Right cardiac atrium (tissue), 5 donors: ENCODE data around the gene ZNF18. TPM values are rescaled to one million over a fixed set of nuclear protein-coding genes. Genes with fewer than 3 reads are reported as not detected.

Source experiments
- ATAC-seq, 2 donors: fragments of 200-7000 bp; cut with Tn5 transposase; one replicate each; pipeline versions ENCODE4 v1.8.0 to v1.9.1; 2020; ENCODE audit warnings: moderate library complexity in 2 of 2, mild to moderate bottlenecking in 1 of 2
- DNase-seq, 3 donors: peaks; one replicate each; pipeline ENCODE4 v3.0.0-alpha.2; 2020
- H3K27ac ChIP-seq: one replicate; pipeline ENCODE4 v1.5.1; 2013; ENCODE audit warnings: mild to moderate bottlenecking, low read length, control low read depth, moderate library complexity
- H3K27me3 ChIP-seq: one replicate; pipeline ENCODE4 v1.6.1; 2013; ENCODE audit not compliant: control insufficient read depth, insufficient read depth
- H3K4me1 ChIP-seq: one replicate; pipeline ENCODE4 v1.6.1; 2013; ENCODE audit warnings: low read length; ENCODE audit not compliant: control insufficient read depth, insufficient read depth
- H3K4me3 ChIP-seq: one replicate; pipeline ENCODE4 v1.5.1; 2013; ENCODE audit warnings: low read length, control low read depth
- H3K9me3 ChIP-seq: one replicate; pipeline ENCODE4 v1.6.1; 2013; ENCODE audit warnings: low read length; ENCODE audit not compliant: control insufficient read depth
- WGBS: extraction: QIAGEN DNeasy Blood & Tissue Kit; methylation state at CpG from one replicate; pipeline ENCODE4 v1.1.7; 2013; 5-methylcytosine and 5-hydroxymethylcytosine counted together
- intact Hi-C, 4 donors: fragments of 100-400 bp; cut with DNase I; formaldehyde crosslinking; loops; one replicate each; pipeline versions ENCODE4 v1.11.0 to v1.14.0; 2022 to 2023
- polyA plus RNA-seq: library from polyadenylated mRNA; stranded (reverse); fragments of 200-250 nt; gene quantifications from one replicate; pipeline ENCODE4 v1.2.3, GENCODE V29; 2013
- total RNA-seq, 4 donors: library from RNA; stranded (reverse); fragmentation: NEBNext Ultra II Directional; extraction: Animal tissue kit (Norgen Biotek cat#: 25700); gene quantifications; one replicate each; pipeline ENCODE4 v1.2.1, GENCODE V29; 2021
- donor health status: healthy with polysubstance abuse.
- donor health status: DM: no; HTN: yes; CAD: no.
- donor health status: DM: no; HTN: no; CAD: no.
- donor health status: DM: no; HTN: yes; CAD: no; lungs with severe emphysema.
- donor health status: DM: yes; HTN: yes; CAD: no.

ZNF18 gene
- total and polyA plus RNA-seq, 5 donors = 3.5 to 5.3 (median 4.0) TPM

- ATAC-seq (no peak), DNase-seq (no peak)
- Histone ChIP-seq H3K4me3 (peak overlapping the region; percentile 99), H3K27me3 (no peaks in the 10 kb centered on the region), H3K4me1 (no peaks in the 10 kb centered on the region), H3K9me3 (no peaks in the 10 kb centered on the region), H3K27ac (no peak overlapping the region)
- intact Hi-C loops = no loop called here
- WGBS = 82% methylated on average over 2 of the region's 2 CpGs
Observed at GRCh38 chr17:12022310-12022709, 25.0 kb upstream of the ZNF18 start.

- no peak overlapping the region for H3K27ac ChIP-seq
- no peaks in the 10 kb centered on the region for H3K27me3 ChIP-seq
- ATAC-seq (no peak), DNase-seq (no peak)
- no peaks in the 10 kb centered on the region for H3K9me3 ChIP-seq
- WGBS = 2% methylated on average over 3 of the region's 3 CpGs
- intact Hi-C loops = no loop called here
- peak overlapping the region; percentile 99 for H3K4me3 ChIP-seq
- H3K4me1 ChIP-seq = no peaks in the 10 kb centered on the region
Observed at GRCh38 chr17:12021623-12022140, 24.4 kb upstream of the ZNF18 start.

GRCh38 chr17:12020642-12021622 is 23.7 kb upstream of the ZNF18 start, which contains the start of gene MAP2K4:
Gene MAP2K4, plus strand, starts transcription at chr17:12020877. Its CDS starts 10 bp downstream, at chr17:12020887.
- Histone ChIP-seq H3K4me1 (no peaks in the 10 kb centered on the region), H3K9me3 (no peaks in the 10 kb centered on the region), H3K4me3 (peak within 1 kb of the TSS; percentile 99), H3K27ac (peak within 1 kb of the TSS; percentile 69), H3K27me3 (no peaks in the 10 kb centered on the region)
- ATAC-seq (peak; percentile 100), DNase-seq (peak; percentile 93 to 98 (median 97))
- under 1% methylated on average over 123 of the region's 123 CpGs for WGBS
- intact Hi-C loops = no loop called here

- H3K27me3 ChIP-seq = no peaks in the 10 kb centered on the region
- intact Hi-C loops = no loop called here
- H3K27ac ChIP-seq = no peak overlapping the region
- no peaks in the 10 kb centered on the region for H3K4me1 ChIP-seq
- ATAC-seq (no peak), DNase-seq (no peak)
- no peaks in the 10 kb centered on the region for H3K9me3 ChIP-seq
- WGBS = 82% methylated on average over 5 of the region's 5 CpGs
- no peak overlapping the region for H3K4me3 ChIP-seq
Observed at GRCh38 chr17:12007466-12007865, 10.2 kb upstream of the ZNF18 start.

GRCh38 chr17:11999696-12000095 is 2.4 kb upstream of the ZNF18 start:
- Histone ChIP-seq H3K4me1 (no peaks in the 10 kb centered on the region), H3K27me3 (no peaks in the 10 kb centered on the region), H3K4me3 (no peak overlapping the region), H3K9me3 (no peaks in the 10 kb centered on the region), H3K27ac (no peak overlapping the region)
- intact Hi-C loops = no loop called here
- DNase-seq (no peak), ATAC-seq (no peak)
- WGBS = 78% methylated on average over 5 of the region's 5 CpGs

GRCh38 chr17:11997972-11998233 is 628 bp upstream of the ZNF18 start:
- H3K27ac ChIP-seq = peak overlapping the region; percentile 51
- peak in 1 of 2 donors; percentile 1 for ATAC-seq
- WGBS = 48% methylated on average over 4 of the region's 4 CpGs

GRCh38 chr17:11996722-11997146 is 541 bp downstream of the ZNF18 start:
- 0% methylated on average over 14 of the region's 14 CpGs for WGBS
- H3K4me1 ChIP-seq = no peaks in the 10 kb centered on the region
- intact Hi-C loops = no loop called here
- peak overlapping the region; percentile 72 for H3K27ac ChIP-seq
- no peaks in the 10 kb centered on the region for H3K9me3 ChIP-seq
- ATAC-seq (peak; percentile 5 to 53), DNase-seq (no peak)
- H3K4me3 ChIP-seq = peak overlapping the region; percentile 56
- H3K27me3 ChIP-seq = no peaks in the 10 kb centered on the region

More at GRCh38 chr17:11997972-11998233, 628 bp upstream of the ZNF18 start:
- intact Hi-C loops = no loop called here
- Histone ChIP-seq H3K4me1 (no peaks in the 10 kb centered on the region), H3K9me3 (no peaks in the 10 kb centered on the region), H3K4me3 (peak overlapping the region; percentile 56), H3K27me3 (no peaks in the 10 kb centered on the region)
- DNase-seq = no peak

- Histone ChIP-seq H3K4me3 (no peak overlapping the region), H3K4me1 (no peaks in the 10 kb centered on the region), H3K9me3 (no peaks in the 10 kb centered on the region), H3K27ac (no peak overlapping the region), H3K27me3 (no peaks in the 10 kb centered on the region)
- DNase-seq = no peak
- ATAC-seq = no peak
- intact Hi-C loops = no loop called here
- 69% methylated on average over 4 of the region's 4 CpGs for WGBS
Observed at GRCh38 chr17:11991461-11991860, 5.8 kb downstream of the ZNF18 start.

- intact Hi-C loops = no loop called here
- Histone ChIP-seq H3K27me3 (no peaks in the 10 kb centered on the region), H3K4me3 (no peak overlapping the region), H3K9me3 (no peaks in the 10 kb centered on the region), H3K4me1 (no peaks in the 10 kb centered on the region), H3K27ac (no peak overlapping the region)
- ATAC-seq (no peak), DNase-seq (no peak)
- WGBS = 85% methylated on average over 7 of the region's 7 CpGs
Observed at GRCh38 chr17:11990363-11990983, 6.8 kb downstream of the ZNF18 start.

GRCh38 chr17:11986942-11987329 is 10.3 kb downstream of the ZNF18 start:
- H3K27ac ChIP-seq = no peak overlapping the region
- 37% methylated on average over 5 of the region's 5 CpGs for WGBS
- intact Hi-C loops = loop anchor here in 2 of 4 donors (5.0 to 10.0 kb wide), 2 partner anchors 1110 to 1112 kb away; no protein-coding TSS in a partner anchor
- no peaks in the 10 kb centered on the region for H3K9me3 ChIP-seq
- ATAC-seq (peak; percentile 73 to 74), DNase-seq (peak in 1 of 3 donors; percentile 66)
- H3K4me1 ChIP-seq = no peaks in the 10 kb centered on the region
- no peak overlapping the region for H3K4me3 ChIP-seq
- no peaks in the 10 kb centered on the region for H3K27me3 ChIP-seq
